Testis (tissue), 3 donors: ENCODE results near the gene SIX3. TPM values are rescaled to one million over a fixed set of nuclear protein-coding genes. Genes with fewer than 3 reads are reported as not detected.

Experiments used
- DNase-seq: peaks from one replicate; pipeline ENCODE4 v3.0.0-alpha.2; 2019
- H3K27ac ChIP-seq, 2 donors: fragments of 200-600 bp; sonication (generic); one replicate each; pipeline ENCODE4 v1.5.1; 2019
- H3K27me3 ChIP-seq: fragments of 200-600 bp; sonication (generic); one replicate; pipeline ENCODE4 v1.5.1; 2019
- H3K36me3 ChIP-seq: fragments of 200-600 bp; sonication (generic); one replicate; pipeline ENCODE4 v1.5.1; 2017; ENCODE audit warnings: low read depth; ENCODE audit errors: missing control alignments
- H3K4me1 ChIP-seq: fragments of 200-600 bp; sonication (generic); one replicate; pipeline ENCODE4 v1.5.1; 2019
- H3K4me3 ChIP-seq, 2 donors: fragments of 200-600 bp; sonication (generic); one replicate each; pipeline ENCODE4 v1.5.1; 2017 to 2019
- H3K9me3 ChIP-seq: fragments of 200-600 bp; sonication (generic); one replicate; pipeline ENCODE4 v1.5.1; 2017
- POLR2A ChIP-seq: fragments of 450-650 bp; IDR thresholded peaks from one replicate; pipeline ENCODE4 v1.6.1; 2017; ENCODE audit warnings: antibody characterized with exemption, mild to moderate bottlenecking, moderate library complexity
- WGBS, 2 donors: methylation state at CpG; one replicate each; pipeline ENCODE4 v1.1.5; 2018; 5-methylcytosine and 5-hydroxymethylcytosine counted together
- intact Hi-C: fragments of 100-400 bp; cut with DNase I; formaldehyde crosslinking; loops from one replicate; pipeline ENCODE4 v1.15.1; 2023; ENCODE audit warnings: low total_unique reads
- polyA plus RNA-seq: library from polyadenylated mRNA; stranded (reverse); fragments of 350-450 nt; fragmentation: Illumina TruSeq; extraction: RNeasy Lipid Tissue Mini Kit (QIAGEN cat#74804); gene quantifications from one replicate; pipeline ENCODE4 v1.2.3, GENCODE V29; 2014; ENCODE audit warnings: low read depth, low replicate concordance; ENCODE audit not compliant: insufficient read depth
- total RNA-seq, 2 donors: library from RNA; depleted of rRNA; stranded (reverse); fragments of >200 nt; gene quantifications; one replicate each; pipeline ENCODE4 v1.2.3, GENCODE V29; 2016
- TF ChIP-seq, protein P1 (sequence below), 3 experiments: fragments of 450-650 bp in 2 of 3; fragments of 200-600 bp in 1 of 3; sonication (generic) in 1 of 3; IDR thresholded peaks; one replicate each; pipeline ENCODE4 v1.5.1; 2016 to 2019; ENCODE audit warnings: antibody characterized with exemption in 3 of 3, mild to moderate bottlenecking in 2 of 3, moderate library complexity in 1 of 3

The SIX3 gene
- total and polyA plus RNA-seq, 3 donors from 2014 or later, result 0.19 to 0.47 (median 0.20) TPM

DNA sequence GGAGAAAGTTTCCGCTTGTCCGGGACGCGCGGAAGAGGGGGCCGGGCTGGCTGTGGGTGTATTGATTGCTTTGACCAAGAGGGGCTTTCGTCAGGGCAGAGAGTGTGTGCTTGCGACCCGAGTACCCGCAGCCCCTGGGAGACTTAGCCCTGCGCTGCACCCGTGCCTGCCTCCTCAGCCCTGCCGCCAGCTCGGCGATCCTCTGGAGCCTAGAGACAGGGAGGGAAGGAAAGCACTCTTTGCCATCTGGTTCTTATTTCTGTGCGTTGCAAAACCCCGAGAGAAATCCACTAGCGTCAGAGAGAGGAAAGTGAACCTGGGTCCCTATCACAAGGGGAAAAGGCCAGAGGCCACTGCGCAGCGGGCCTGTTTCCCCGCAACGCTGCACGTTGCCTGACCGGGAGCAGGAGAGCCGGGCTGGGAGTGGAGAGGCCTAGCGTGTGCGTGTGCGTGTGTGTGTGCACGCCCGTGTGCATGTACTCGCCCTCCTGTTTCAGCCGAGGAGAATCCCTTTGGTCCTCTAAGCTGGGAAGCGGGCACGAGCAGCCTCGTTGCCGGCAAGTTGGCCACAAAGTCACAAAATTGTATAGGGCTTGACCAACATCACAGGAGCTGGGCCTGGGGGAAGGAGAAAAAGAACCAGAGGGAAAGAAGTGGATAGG, 1.7 kb downstream of the SIX3 start:
- no peak for DNase-seq
- TF ChIP-seq, protein P1, sequence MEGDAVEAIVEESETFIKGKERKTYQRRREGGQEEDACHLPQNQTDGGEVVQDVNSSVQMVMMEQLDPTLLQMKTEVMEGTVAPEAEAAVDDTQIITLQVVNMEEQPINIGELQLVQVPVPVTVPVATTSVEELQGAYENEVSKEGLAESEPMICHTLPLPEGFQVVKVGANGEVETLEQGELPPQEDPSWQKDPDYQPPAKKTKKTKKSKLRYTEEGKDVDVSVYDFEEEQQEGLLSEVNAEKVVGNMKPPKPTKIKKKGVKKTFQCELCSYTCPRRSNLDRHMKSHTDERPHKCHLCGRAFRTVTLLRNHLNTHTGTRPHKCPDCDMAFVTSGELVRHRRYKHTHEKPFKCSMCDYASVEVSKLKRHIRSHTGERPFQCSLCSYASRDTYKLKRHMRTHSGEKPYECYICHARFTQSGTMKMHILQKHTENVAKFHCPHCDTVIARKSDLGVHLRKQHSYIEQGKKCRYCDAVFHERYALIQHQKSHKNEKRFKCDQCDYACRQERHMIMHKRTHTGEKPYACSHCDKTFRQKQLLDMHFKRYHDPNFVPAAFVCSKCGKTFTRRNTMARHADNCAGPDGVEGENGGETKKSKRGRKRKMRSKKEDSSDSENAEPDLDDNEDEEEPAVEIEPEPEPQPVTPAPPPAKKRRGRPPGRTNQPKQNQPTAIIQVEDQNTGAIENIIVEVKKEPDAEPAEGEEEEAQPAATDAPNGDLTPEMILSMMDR (IDR thresholded peaks at IDR 0.05), result no peak
- no peak for TF ChIP-seq POLR2A
- Histone ChIP-seq H3K36me3 (no peaks in the 10 kb centered on the region), H3K4me3 (peak overlapping the region in 1 of 2 donors; percentile 29), H3K27ac (no peak overlapping the region), H3K4me1 (peaks cover 19% of the 10 kb centered on the region), H3K9me3 (no peaks in the 10 kb centered on the region), H3K27me3 (no peaks in the 10 kb centered on the region)
- WGBS, 2 donors, result 27 to 49% methylated on average over 21 to 36 of the region's 36 CpGs
- intact Hi-C loops, result loop anchor here (10.0 kb wide), 1 partner anchor 468 kb away; no protein-coding TSS in a partner anchor

DNA sequence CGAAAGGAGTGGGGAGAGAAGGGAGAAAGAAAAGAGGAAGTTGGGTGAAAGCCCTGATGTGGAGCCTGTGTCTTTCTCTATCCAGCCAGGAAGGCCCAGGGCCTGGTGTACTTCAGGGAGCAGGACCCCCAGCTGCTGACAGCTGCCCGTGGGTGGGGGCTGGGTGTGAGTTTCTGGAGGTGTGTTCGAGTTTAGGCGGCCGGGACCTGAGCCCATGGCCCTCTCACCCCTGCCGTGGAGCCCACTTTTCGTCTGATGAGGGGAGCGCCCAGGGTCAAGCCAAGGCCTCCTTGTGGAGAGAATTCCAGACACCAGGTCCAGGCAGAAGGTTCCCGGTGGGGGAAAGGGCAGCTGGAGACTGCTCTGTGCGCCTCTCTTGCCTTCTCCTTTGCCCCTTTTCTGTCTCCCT, 2.2 kb downstream of the SIX3 start:
- TF ChIP-seq, protein P1 (IDR thresholded peaks at IDR 0.05), result no peak
- TF ChIP-seq POLR2A, result no peak
- Histone ChIP-seq H3K27ac (no peak overlapping the region), H3K4me3 (no peak overlapping the region), H3K27me3 (no peaks in the 10 kb centered on the region), H3K36me3 (no peaks in the 10 kb centered on the region), H3K9me3 (no peaks in the 10 kb centered on the region), H3K4me1 (peaks cover 15% of the 10 kb centered on the region)
- intact Hi-C loops, result loop anchor here (10.0 kb wide), 1 partner anchor 469 kb away; no protein-coding TSS in a partner anchor
- WGBS, 2 donors, result 28% methylated on average over 9 to 10 of the region's 10 CpGs
- no peak for DNase-seq

DNA sequence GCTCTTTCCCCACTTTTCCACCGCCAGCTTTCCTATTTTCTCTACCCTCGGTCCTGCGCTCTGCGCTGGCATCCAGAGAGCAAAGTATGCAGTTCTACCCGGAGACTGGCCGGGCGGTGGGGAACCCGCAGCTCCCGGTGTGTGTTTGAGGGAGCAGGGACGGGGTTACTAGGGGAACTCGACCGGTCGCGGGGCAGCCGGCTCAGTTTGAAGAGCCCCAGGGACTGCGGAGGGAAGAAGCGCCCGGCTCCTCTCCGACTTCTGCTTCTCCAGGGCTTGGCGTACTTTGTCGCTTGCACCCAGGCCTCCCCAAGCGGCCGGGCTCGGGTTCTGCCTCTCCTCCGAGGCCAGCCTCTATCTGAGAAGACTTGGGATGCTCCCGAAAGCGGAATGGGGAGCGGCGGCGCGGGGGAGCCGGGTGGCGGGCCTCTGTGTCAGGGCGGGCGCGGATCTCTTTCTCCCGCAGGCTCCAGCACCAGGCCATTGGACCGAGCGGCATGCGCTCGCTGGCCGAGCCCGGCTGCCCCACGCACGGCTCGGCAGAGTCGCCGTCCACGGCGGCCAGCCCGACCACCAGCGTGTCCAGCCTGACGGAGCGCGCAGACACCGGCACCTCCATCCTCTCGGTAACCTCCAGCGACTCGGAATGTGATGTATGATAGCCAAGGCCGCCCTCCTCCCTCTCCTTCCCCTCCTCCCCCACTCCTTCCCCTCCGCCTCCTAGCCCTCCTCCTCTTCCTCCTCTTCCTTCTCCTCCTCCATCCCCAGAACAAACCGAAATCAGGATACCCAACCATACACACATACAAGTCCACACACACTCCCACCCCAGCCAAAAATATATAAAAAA, 2.8 kb downstream of the SIX3 start:
- 3 to 4% methylated on average over 53 to 62 of the region's 62 CpGs for WGBS, 2 donors
- Histone ChIP-seq H3K4me1 (peaks cover 11% of the 10 kb centered on the region), H3K36me3 (no peaks in the 10 kb centered on the region), H3K27ac (no peak overlapping the region), H3K9me3 (no peaks in the 10 kb centered on the region), H3K27me3 (no peaks in the 10 kb centered on the region), H3K4me3 (no peak overlapping the region)
- intact Hi-C loops, result loop anchor here (10.0 kb wide), 1 partner anchor 470 kb away; no protein-coding TSS in a partner anchor
- no peak for TF ChIP-seq POLR2A
- TF ChIP-seq, protein P1 (IDR thresholded peaks at IDR 0.05), result no peak
- DNase-seq, result no peak

DNA sequence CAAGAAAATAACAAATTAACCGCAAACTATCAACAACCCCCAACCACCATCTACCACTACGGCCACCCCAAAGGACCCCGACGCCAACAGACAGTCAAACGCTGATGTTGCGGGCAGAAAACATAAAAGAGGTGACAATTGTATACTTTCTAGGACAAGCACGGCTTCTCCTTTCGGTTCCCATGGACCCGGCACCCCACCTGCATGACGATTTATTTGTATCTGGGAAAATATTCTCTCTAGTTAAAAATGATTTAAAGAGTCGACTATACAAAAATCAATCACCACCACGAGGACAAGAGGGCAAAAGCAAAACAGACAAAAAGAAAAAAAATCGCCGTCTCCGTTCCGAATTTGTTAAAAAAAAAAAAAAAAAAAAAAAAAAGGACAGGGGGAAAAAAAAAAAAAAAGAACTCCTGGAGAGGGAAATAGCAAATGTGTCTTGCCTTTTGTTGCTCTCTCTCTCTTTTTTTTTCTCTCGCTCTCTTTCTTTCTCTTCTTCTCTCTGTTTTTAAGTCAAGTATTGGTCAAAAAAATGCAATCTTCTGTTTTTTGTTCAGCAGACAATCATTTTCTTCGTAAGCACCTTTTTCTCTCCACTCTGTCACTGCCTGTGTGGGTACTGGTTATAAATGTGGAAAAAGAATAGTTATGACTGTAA, 3.6 kb downstream of the SIX3 start:
- intact Hi-C loops, result loop anchor here (10.0 kb wide), 1 partner anchor 470 kb away; no protein-coding TSS in a partner anchor
- no peak overlapping the region for H3K4me3 ChIP-seq
- peaks cover 11% of the 10 kb centered on the region for H3K4me1 ChIP-seq
- H3K27me3 ChIP-seq, result no peaks in the 10 kb centered on the region
- TF ChIP-seq POLR2A, result no peak
- TF ChIP-seq, protein P1 (IDR thresholded peaks at IDR 0.05), result no peak
- no peak for DNase-seq
- H3K36me3 ChIP-seq, result no peaks in the 10 kb centered on the region
- 11 to 14% methylated on average over 18 of the region's 18 CpGs for WGBS, 2 donors
- H3K27ac ChIP-seq, result no peak overlapping the region
- H3K9me3 ChIP-seq, result no peaks in the 10 kb centered on the region
